A549 (cell line): ENCODE results near the gene CMA1. TPM values are rescaled to one million over a fixed set of nuclear protein-coding genes. Genes with fewer than 3 reads are reported as not detected.

Experiments
- ATAC-seq, 2 experiments: fragments of 200-7000 bp in 1 of 2; fragments of >200 bp in 1 of 2; cut with Nextera tagmentation in 1 of 2; cut with Tn5 transposase in 1 of 2; 3 replicates each; pipeline versions ENCODE4 v1.8.0 to v1.9.1; 2018 to 2020; ENCODE audit warnings: mild to moderate bottlenecking in 1 of 2, moderate library complexity in 1 of 2
- CTCF ChIA-PET: fragments of 300-600 bp; sonication (Branson Sonifier 250); formaldehyde crosslinking; extraction: SDS; loops from one replicate; lab custom pipeline; 2021; ENCODE audit warnings: antibody characterized with exemption, inconsistent platforms; lab: Yijun Ruan, JAX
- POLR2A ChIA-PET: fragments of 350-600 bp; formaldehyde crosslinking; extraction: SDS; loops from one replicate; lab custom pipeline; 2021; ENCODE audit warnings: antibody characterized with exemption, inconsistent platforms; lab: Yijun Ruan, JAX
- DNase-seq, 2 experiments: peaks; one replicate each; pipeline versions ENCODE4 v3.0.0 to v3.0.0-alpha.2; 2011 to 2016; ENCODE audit warnings: low read depth in 1 of 2, low spot score in 1 of 2
- FAIRE-seq: peaks from 2 replicates; lab custom pipeline; 2011; peaks lifted over from hg19 to GRCh38; lab: Jason Lieb, UNC
- H3K27ac ChIP-seq, 2 experiments: fragments of >200 bp; sonication (Bioruptor Twin); formaldehyde crosslinking; 3 replicates each; pipeline ENCODE4 v1.5.1; 2016 to 2017
- H3K4me1 ChIP-seq: fragments of >200 bp; sonication (Bioruptor Twin); formaldehyde crosslinking; 3 replicates; pipeline ENCODE4 v1.6.1; 2016
- H3K4me2 ChIP-seq: fragments of >200 bp; sonication (Bioruptor Twin); formaldehyde crosslinking; 3 replicates; pipeline ENCODE4 v1.6.1; 2016
- H3K4me3 ChIP-seq: fragments of >200 bp; sonication (Bioruptor Twin); formaldehyde crosslinking; 3 replicates; pipeline ENCODE4 v1.5.1; 2016
- H3K9me3 ChIP-seq: fragments of >200 bp; sonication (Bioruptor Twin); formaldehyde crosslinking; 3 replicates; pipeline ENCODE4 v1.6.1; 2016
- CBX2 ChIP-seq: fragments of 200-600 bp; sonication (generic); IDR thresholded peaks from 2 replicates; pipeline ENCODE4 v1.6.1; 2016; ENCODE audit warnings: low read depth, mild to moderate bottlenecking, borderline replicate concordance
- CBX8 ChIP-seq: fragments of 200-600 bp; sonication (generic); IDR thresholded peaks from 2 replicates; pipeline ENCODE4 v1.6.1; 2016
- EHMT2 ChIP-seq: fragments of 200-600 bp; sonication (generic); IDR thresholded peaks from 2 replicates; pipeline ENCODE4 v1.6.1; 2016; ENCODE audit warnings: antibody characterized with exemption, low read depth, mild to moderate bottlenecking, moderate library complexity
- FOSB ChIP-seq: fragments of 250-450 bp; sonication (Bioruptor Pico); IDR thresholded peaks from 2 replicates; pipeline ENCODE4 v1.5.0; 2020; ENCODE audit warnings: mild to moderate bottlenecking, moderate library complexity
- FOXS1 ChIP-seq: fragments of 250-450 bp; sonication (Bioruptor Pico); IDR thresholded peaks from 2 replicates; pipeline ENCODE4 v1.5.0; 2020; ENCODE audit warnings: mild to moderate bottlenecking, moderate library complexity
- HDAC2 ChIP-seq: fragments of 200-600 bp; sonication (generic); IDR thresholded peaks from 2 replicates; pipeline ENCODE4 v1.6.1; 2016
- HOXA7 ChIP-seq: fragments of 250-450 bp; sonication (Bioruptor Pico); IDR thresholded peaks from 2 replicates; pipeline ENCODE4 v1.5.0; 2020; ENCODE audit warnings: mild to moderate bottlenecking, moderate library complexity
- JUN ChIP-seq, 2 experiments: fragments of >200 bp; sonication (Bioruptor Twin); formaldehyde crosslinking; IDR thresholded peaks; 2 replicates in 1 of 2; 3 replicates in 1 of 2; pipeline ENCODE4 v1.6.1; 2016 to 2017
- JUNB ChIP-seq: fragments of >200 bp; sonication (Bioruptor Twin); formaldehyde crosslinking; IDR thresholded peaks from 2 replicates; pipeline ENCODE4 v1.6.1; 2016
- KDM1A ChIP-seq: fragments of 200-600 bp; sonication (generic); IDR thresholded peaks from 2 replicates; pipeline ENCODE4 v1.6.1; 2016; ENCODE audit warnings: low read depth, mild to moderate bottlenecking
- POLR2A ChIP-seq: IDR thresholded peaks from 2 replicates; pipeline ENCODE4 v1.6.1; 2012; ENCODE audit warnings: mild to moderate bottlenecking, low read length
- RAD21 ChIP-seq, 2 experiments: fragments of >200 bp in 1 of 2; sonication (Bioruptor Twin) in 1 of 2; formaldehyde crosslinking in 1 of 2; IDR thresholded peaks in 1 of 2; conservative IDR thresholded peaks in 1 of 2; 2 replicates in 1 of 2; 3 replicates in 1 of 2; pipeline ENCODE4 v1.6.1; 2012 to 2018; ENCODE audit warnings: inconsistent platforms in 1 of 2
- RARB ChIP-seq: fragments of 250-450 bp; sonication (Bioruptor Pico); IDR thresholded peaks from 2 replicates; pipeline ENCODE4 v1.8.0; 2021; ENCODE audit warnings: mild to moderate bottlenecking, moderate library complexity
- RFX5 ChIP-seq: fragments of 450-650 bp; IDR thresholded peaks from 2 replicates; pipeline ENCODE4 v1.7.1; 2014; ENCODE audit warnings: antibody characterized with exemption, mild to moderate bottlenecking, moderate library complexity
- RNF2 ChIP-seq: fragments of 200-600 bp; sonication (generic); IDR thresholded peaks from 2 replicates; pipeline ENCODE4 v1.6.1; 2016; ENCODE audit warnings: low read depth, mild to moderate bottlenecking, antibody characterized with exemption, moderate library complexity, borderline replicate concordance
- SMC3 ChIP-seq: fragments of >200 bp; sonication (Bioruptor Twin); formaldehyde crosslinking; IDR thresholded peaks from 3 replicates; pipeline ENCODE4 v1.6.1; 2018; ENCODE audit warnings: inconsistent platforms
- ZC3H11A ChIP-seq: fragments of 450-650 bp; IDR thresholded peaks from 2 replicates; pipeline ENCODE4 v1.6.1; 2014; ENCODE audit warnings: antibody characterized with exemption, mild to moderate bottlenecking
- ZNF302 ChIP-seq: fragments of 250-450 bp; sonication (Bioruptor Pico); IDR thresholded peaks from 2 replicates; pipeline ENCODE4 v1.9.0; 2021; ENCODE audit warnings: inconsistent platforms, mild to moderate bottlenecking, moderate library complexity
- ZSCAN20 ChIP-seq: fragments of 250-450 bp; sonication (Bioruptor Pico); IDR thresholded peaks from 2 replicates; pipeline ENCODE4 v1.8.0; 2022; ENCODE audit warnings: mild to moderate bottlenecking, moderate library complexity
- WGBS: methylation state at CpG from one replicate; pipeline ENCODE4 v1.1.6; 2017; ENCODE audit errors: missing lambda C conversion rate; 5-methylcytosine and 5-hydroxymethylcytosine counted together
- polyA plus RNA-seq, 4 experiments: library from polyadenylated mRNA; depleted of rRNA in 3 of 4; stranded (reverse); fragments of >200 nt; fragmentation: RNase III in 1 of 4; extraction: RNeasy Plus Mini Kit Qiagen cat#74134 plus additional on column Dnase treatment in 1 of 4; gene quantifications; 2 replicates in 3 of 4; 3 replicates in 1 of 4; pipeline ENCODE4 v1.2.3, GENCODE V29; 2011 to 2017
- TF ChIP-seq, protein P1 (sequence below): fragments of 150-350 bp; IDR thresholded peaks from 2 replicates; pipeline ENCODE4 v1.6.1; 2014; ENCODE audit warnings: low read depth, mild to moderate bottlenecking, low read length
- TF ChIP-seq, protein P2 (sequence below): fragments of >200 bp; sonication (Bioruptor Twin); formaldehyde crosslinking; IDR thresholded peaks from 3 replicates; pipeline ENCODE4 v1.6.1; 2016
- TF ChIP-seq, protein P3 (sequence below): fragments of 200-600 bp; sonication (generic); IDR thresholded peaks from 2 replicates; pipeline ENCODE4 v1.6.1; 2016; ENCODE audit warnings: antibody characterized with exemption, mild to moderate bottlenecking, moderate library complexity
- TF ChIP-seq, protein P4 (sequence below): IDR thresholded peaks from 2 replicates; pipeline ENCODE4 v1.6.1; 2012

The CMA1 gene
- polyA plus RNA-seq, 2 of the 4 experiments (the other 2 are of a cell fraction), result not detected

DNA sequence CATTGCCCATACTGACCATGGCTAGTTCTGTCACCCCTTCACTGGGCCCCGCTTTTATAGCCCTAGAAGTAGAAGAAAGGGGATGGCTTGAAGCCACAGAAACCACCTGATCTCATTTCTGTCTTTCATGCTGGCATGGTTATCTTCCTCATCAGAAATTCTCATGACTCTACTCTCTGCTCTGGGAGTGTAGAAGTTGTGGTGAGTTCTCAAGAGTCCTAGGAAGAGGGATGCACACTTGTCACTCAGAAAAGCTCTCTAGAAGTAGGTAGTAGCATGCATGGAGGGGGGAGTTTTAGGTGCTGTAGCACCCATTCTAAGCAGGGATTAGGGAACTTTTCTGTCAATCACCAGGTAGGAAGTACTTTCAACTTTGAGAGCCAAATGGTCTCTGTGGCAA is 6.1 kb upstream of the CMA1 start:
- ChIA-PET POLR2A (no interaction called here), CTCF (no interaction called here)
- FAIRE-seq (no peak), DNase-seq (no peak), ATAC-seq (no peak)
- TF ChIP-seq ZC3H11A (no peak), ZSCAN20 (CRISPR knock-in tag) (no peak), SMC3 (no peak), JUNB (no peak)
- TF ChIP-seq, protein P1, sequence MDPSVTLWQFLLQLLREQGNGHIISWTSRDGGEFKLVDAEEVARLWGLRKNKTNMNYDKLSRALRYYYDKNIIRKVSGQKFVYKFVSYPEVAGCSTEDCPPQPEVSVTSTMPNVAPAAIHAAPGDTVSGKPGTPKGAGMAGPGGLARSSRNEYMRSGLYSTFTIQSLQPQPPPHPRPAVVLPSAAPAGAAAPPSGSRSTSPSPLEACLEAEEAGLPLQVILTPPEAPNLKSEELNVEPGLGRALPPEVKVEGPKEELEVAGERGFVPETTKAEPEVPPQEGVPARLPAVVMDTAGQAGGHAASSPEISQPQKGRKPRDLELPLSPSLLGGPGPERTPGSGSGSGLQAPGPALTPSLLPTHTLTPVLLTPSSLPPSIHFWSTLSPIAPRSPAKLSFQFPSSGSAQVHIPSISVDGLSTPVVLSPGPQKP, result no peak
- TF ChIP-seq, protein P2, sequence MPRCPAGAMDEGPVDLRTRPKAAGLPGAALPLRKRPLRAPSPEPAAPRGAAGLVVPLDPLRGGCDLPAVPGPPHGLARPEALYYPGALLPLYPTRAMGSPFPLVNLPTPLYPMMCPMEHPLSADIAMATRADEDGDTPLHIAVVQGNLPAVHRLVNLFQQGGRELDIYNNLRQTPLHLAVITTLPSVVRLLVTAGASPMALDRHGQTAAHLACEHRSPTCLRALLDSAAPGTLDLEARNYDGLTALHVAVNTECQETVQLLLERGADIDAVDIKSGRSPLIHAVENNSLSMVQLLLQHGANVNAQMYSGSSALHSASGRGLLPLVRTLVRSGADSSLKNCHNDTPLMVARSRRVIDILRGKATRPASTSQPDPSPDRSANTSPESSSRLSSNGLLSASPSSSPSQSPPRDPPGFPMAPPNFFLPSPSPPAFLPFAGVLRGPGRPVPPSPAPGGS, result no peak
- no peaks in the 10 kb centered on the region for H3K4me1 ChIP-seq
- no peak overlapping the region for H3K27ac ChIP-seq
- no peaks in the 10 kb centered on the region for H3K9me3 ChIP-seq
- no peak overlapping the region for H3K4me2 ChIP-seq
- no peak overlapping the region for H3K4me3 ChIP-seq
- WGBS, result 20% methylated on average over 1 of the region's 1 CpG

DNA sequence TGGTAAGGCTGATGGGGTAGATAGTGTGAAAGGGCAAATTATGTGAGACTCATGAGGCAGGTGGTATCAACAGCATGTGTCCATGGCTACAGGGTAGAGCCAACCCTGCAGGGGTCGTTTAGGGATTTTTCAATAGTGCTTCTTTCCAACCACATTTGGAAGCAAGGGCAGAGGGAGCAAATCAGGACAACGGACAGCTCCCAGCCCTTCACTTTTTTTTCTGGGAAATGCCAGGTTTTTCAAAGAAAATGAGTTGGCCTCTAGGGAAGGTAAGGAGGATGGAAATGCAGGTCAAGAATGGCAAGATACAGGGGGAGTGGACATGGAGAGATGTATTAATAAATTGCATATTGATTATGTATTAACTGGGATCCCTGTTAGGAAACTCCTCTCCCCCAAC is 4.9 kb upstream of the CMA1 start:
- H3K27ac ChIP-seq, result no peak overlapping the region
- TF ChIP-seq EHMT2, result 0 out of 2 replicates have a peak, but pooled peaks have one; percentile 40
- TF ChIP-seq, protein P3, sequence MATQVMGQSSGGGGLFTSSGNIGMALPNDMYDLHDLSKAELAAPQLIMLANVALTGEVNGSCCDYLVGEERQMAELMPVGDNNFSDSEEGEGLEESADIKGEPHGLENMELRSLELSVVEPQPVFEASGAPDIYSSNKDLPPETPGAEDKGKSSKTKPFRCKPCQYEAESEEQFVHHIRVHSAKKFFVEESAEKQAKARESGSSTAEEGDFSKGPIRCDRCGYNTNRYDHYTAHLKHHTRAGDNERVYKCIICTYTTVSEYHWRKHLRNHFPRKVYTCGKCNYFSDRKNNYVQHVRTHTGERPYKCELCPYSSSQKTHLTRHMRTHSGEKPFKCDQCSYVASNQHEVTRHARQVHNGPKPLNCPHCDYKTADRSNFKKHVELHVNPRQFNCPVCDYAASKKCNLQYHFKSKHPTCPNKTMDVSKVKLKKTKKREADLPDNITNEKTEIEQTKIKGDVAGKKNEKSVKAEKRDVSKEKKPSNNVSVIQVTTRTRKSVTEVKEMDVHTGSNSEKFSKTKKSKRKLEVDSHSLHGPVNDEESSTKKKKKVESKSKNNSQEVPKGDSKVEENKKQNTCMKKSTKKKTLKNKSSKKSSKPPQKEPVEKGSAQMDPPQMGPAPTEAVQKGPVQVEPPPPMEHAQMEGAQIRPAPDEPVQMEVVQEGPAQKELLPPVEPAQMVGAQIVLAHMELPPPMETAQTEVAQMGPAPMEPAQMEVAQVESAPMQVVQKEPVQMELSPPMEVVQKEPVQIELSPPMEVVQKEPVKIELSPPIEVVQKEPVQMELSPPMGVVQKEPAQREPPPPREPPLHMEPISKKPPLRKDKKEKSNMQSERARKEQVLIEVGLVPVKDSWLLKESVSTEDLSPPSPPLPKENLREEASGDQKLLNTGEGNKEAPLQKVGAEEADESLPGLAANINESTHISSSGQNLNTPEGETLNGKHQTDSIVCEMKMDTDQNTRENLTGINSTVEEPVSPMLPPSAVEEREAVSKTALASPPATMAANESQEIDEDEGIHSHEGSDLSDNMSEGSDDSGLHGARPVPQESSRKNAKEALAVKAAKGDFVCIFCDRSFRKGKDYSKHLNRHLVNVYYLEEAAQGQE, result peak; percentile 84
- TF ChIP-seq, protein P4, sequence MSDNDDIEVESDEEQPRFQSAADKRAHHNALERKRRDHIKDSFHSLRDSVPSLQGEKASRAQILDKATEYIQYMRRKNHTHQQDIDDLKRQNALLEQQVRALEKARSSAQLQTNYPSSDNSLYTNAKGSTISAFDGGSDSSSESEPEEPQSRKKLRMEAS, result no peak
- no peak overlapping the region for H3K4me2 ChIP-seq
- H3K9me3 ChIP-seq, result no peaks in the 10 kb centered on the region
- no peaks in the 10 kb centered on the region for H3K4me1 ChIP-seq
- H3K4me3 ChIP-seq, result no peak overlapping the region
- 5% methylated on average over 2 of the region's 2 CpGs for WGBS
- no peak for FAIRE-seq
- POLR2A ChIA-PET, result no interaction called here
- CTCF ChIA-PET, result no interaction called here
- ATAC-seq, result no peak
- no peak for DNase-seq

DNA sequence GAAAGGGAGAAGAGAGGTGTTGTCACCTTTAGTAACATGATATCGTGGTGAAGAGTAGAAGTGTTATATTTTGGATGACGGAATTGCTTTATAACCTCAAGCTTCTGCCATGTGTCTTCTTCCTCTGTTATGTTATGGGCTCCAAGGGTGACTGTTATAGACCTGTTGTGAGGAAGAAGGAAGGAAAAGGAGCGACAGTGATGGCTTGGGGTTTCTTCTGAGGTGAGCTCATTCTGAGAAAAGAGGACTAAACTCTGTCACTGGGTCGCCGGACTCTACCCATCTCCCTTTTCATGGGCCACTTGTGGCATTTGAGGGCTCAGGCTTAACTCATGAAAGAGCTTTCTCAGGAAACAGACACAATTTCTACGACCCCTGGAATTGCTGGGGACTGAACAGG is 1.6 kb downstream of the CMA1 start:
- POLR2A ChIA-PET, result no interaction called here

DNA sequence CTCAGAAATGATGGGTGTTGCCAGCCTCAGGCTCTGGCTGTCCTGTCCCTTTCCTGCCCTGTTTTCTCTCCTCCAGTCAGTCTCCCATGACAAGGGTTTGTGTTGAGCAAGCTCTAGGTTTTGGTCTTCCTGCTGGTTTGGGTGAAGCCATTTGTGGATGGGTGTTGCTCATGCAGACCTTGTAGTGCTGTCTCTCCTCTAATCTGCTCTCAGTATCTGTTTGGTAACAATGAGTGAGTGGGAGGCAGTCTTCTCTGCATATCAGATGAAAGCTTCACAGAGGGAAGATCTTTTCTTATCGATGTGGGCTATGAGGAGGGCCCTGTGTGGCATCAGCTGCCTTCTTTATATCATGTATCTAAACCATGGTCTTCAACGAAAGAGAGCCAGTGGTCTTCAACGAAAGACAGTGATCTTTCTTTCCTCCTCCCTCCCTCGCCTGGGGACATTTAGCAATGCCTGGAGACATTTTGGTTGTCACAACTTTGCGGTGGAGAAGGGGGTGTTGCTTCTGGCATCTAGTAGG is 3.6 kb downstream of the CMA1 start:
- CTCF ChIA-PET, result interaction anchor here (0.7 to 1.3 kb wide), 2 partner anchors 25 to 73 kb away, joined by 3 read pairs; no protein-coding TSS in a partner anchor
- Histone ChIP-seq H3K4me1 (no peaks in the 10 kb centered on the region), H3K4me2 (no peak overlapping the region), H3K4me3 (no peak overlapping the region), H3K9me3 (no peaks in the 10 kb centered on the region), H3K27ac (no peak overlapping the region)
- POLR2A ChIA-PET, result no interaction called here
- DNase-seq (no peak), ATAC-seq (no peak), FAIRE-seq (no peak)
- TF ChIP-seq HDAC2 (no peak), RAD21 (conservative IDR thresholded peaks at IDR 0.05 in 1 of 2, IDR thresholded peaks at IDR 0.05 in 1 of 2) (no peak), ZNF302 (CRISPR knock-in tag) (no peak), SMC3 (no peak), FOSB (CRISPR knock-in tag) (no peak), FOXS1 (CRISPR knock-in tag) (no peak), HOXA7 (no peak), JUN (IDR thresholded peaks at IDR 0.05) (no peak), ZSCAN20 (CRISPR knock-in tag) (no peak), RARB (CRISPR knock-in tag) (no peak), JUNB (no peak), CBX2 (no peak), RFX5 (no peak)
- TF ChIP-seq, protein P2, result no peak
- TF ChIP-seq, protein P4, result no peak
- 9% methylated on average over 5 of the region's 5 CpGs for WGBS

More for the DNA sequence above, 1.6 kb downstream of the CMA1 start:
- ATAC-seq, result no peak
- CTCF ChIA-PET, result no interaction called here
- no peaks in the 10 kb centered on the region for H3K4me1 ChIP-seq
- no peak overlapping the region for H3K4me3 ChIP-seq
- no peak for FAIRE-seq
- no peak for TF ChIP-seq POLR2A
- TF ChIP-seq CBX8, result no peak
- TF ChIP-seq JUNB, result no peak
- TF ChIP-seq RNF2, result no peak
- TF ChIP-seq SMC3, result no peak
- no peak for TF ChIP-seq KDM1A
- no peak overlapping the region for H3K4me2 ChIP-seq
- H3K9me3 ChIP-seq, result no peaks in the 10 kb centered on the region
- DNase-seq, result no peak
- H3K27ac ChIP-seq, result no peak overlapping the region
- 20% methylated on average over 6 of the region's 6 CpGs for WGBS
